Neural progenitor cell (in vitro differentiated cells): ENCODE measurements around the gene MORN1. TPM values are rescaled to one million over a fixed set of nuclear protein-coding genes. Genes with fewer than 3 reads are reported as not detected.

Experiments
- DNase-seq: peaks from one replicate; pipeline ENCODE4 v3.0.0-alpha.2; 2016; ENCODE audit warnings: low spot score
- H2AFZ ChIP-seq: fragments of 200-600 bp; sonication (generic); replicated peaks from 2 replicates; pipeline ENCODE4 v1.6.1; 2016; ENCODE audit warnings: antibody characterized with exemption
- H3F3A ChIP-seq: fragments of 200-600 bp; sonication (generic); 2 replicates; pipeline ENCODE4 v1.6.1; 2016; ENCODE audit warnings: antibody characterized with exemption, low read depth
- H3K27ac ChIP-seq: fragments of 200-600 bp; sonication (generic); 2 replicates; pipeline ENCODE4 v1.5.1; 2016; ENCODE audit warnings: mild to moderate bottlenecking
- H3K27me3 ChIP-seq: fragments of 200-600 bp; sonication (generic); 2 replicates; pipeline ENCODE4 v1.6.1; 2016; ENCODE audit warnings: mild to moderate bottlenecking, moderate library complexity
- H3K36me3 ChIP-seq: fragments of 200-600 bp; sonication (generic); 2 replicates; pipeline ENCODE4 v1.5.1; 2016
- H3K4me1 ChIP-seq: fragments of 200-600 bp; sonication (generic); 2 replicates; pipeline ENCODE4 v1.6.1; 2016; ENCODE audit warnings: mixed run types
- H3K4me2 ChIP-seq: fragments of 200-600 bp; sonication (generic); 2 replicates; pipeline ENCODE4 v1.6.1; 2016
- H3K4me3 ChIP-seq: fragments of 200-600 bp; sonication (generic); 2 replicates; pipeline ENCODE4 v1.5.1; 2016
- H3K79me2 ChIP-seq: fragments of 200-600 bp; sonication (generic); 2 replicates; pipeline ENCODE4 v1.6.1; 2016; ENCODE audit warnings: low read depth
- H3K9ac ChIP-seq: fragments of 200-600 bp; sonication (generic); 2 replicates; pipeline ENCODE4 v1.6.1; 2016
- H3K9me3 ChIP-seq: fragments of 200-600 bp; sonication (generic); 2 replicates; pipeline ENCODE4 v1.5.1; 2016; ENCODE audit warnings: low read depth
- H4K20me1 ChIP-seq: fragments of 200-600 bp; sonication (generic); 2 replicates; pipeline ENCODE4 v1.6.1; 2016; ENCODE audit warnings: low read depth
- H3K27ac Mint-ChIP-seq: 3 replicates; pipeline ENCODE4 v1.8.0; 2021; ENCODE audit warnings: mixed read lengths
- H3K27me3 Mint-ChIP-seq: 2 replicates; pipeline ENCODE4 v1.8.0; 2022; ENCODE audit warnings: low read depth, mild to moderate bottlenecking, inconsistent platforms, moderate library complexity, mixed read lengths; ENCODE audit not compliant: insufficient read depth
- H3K36me3 Mint-ChIP-seq: 3 replicates; pipeline ENCODE4 v1.8.0; 2021; ENCODE audit warnings: mixed read lengths
- H3K4me1 Mint-ChIP-seq: 3 replicates; pipeline ENCODE4 v1.8.0; 2021; ENCODE audit warnings: mixed read lengths
- H3K4me3 Mint-ChIP-seq: 3 replicates; pipeline ENCODE4 v1.8.0; 2021; ENCODE audit warnings: mild to moderate bottlenecking, moderate library complexity, mixed read lengths
- H3K9me3 Mint-ChIP-seq: 3 replicates; pipeline ENCODE4 v1.8.0; 2020; ENCODE audit warnings: mixed read lengths
- EZH2 ChIP-seq: fragments of 200-600 bp; sonication (generic); IDR thresholded peaks from 2 replicates; pipeline ENCODE4 v1.6.1; 2017; ENCODE audit warnings: antibody characterized with exemption, mild to moderate bottlenecking, moderate library complexity
- EZH2phosphoT487 ChIP-seq: fragments of 200-600 bp; sonication (generic); IDR thresholded peaks from 2 replicates; pipeline ENCODE4 v1.6.1; 2017; ENCODE audit warnings: antibody characterized with exemption
- total RNA-seq: library from RNA; depleted of rRNA; stranded (reverse); fragments of >200 nt; gene quantifications from 2 replicates; pipeline ENCODE4 v1.2.3, GENCODE V29; 2015; ENCODE audit warnings: low replicate concordance
- TF ChIP-seq, protein P1 (sequence below): fragments of 200-600 bp; sonication (generic); IDR thresholded peaks from 2 replicates; pipeline ENCODE4 v1.5.1; 2017; ENCODE audit warnings: antibody characterized with exemption, mild to moderate bottlenecking

Gene MORN1
- total RNA-seq, 1 donor from 2014 or later = 7.0 TPM

GRCh38 chr1:2354511-2355372 lies 36.6 kb downstream of the MORN1 start:
- DNase-seq = no peak
- no peaks in the 10 kb centered on the region for H4K20me1 ChIP-seq
- H3K36me3 Mint-ChIP-seq = no peaks in the 10 kb centered on the region
- no peak overlapping the region for H2AFZ ChIP-seq
- no peaks in the 10 kb centered on the region for H3K79me2 ChIP-seq
- peaks cover 20% of the 10 kb centered on the region for H3K4me1 Mint-ChIP-seq
- no peak overlapping the region for H3K4me2 ChIP-seq
- H3K9ac ChIP-seq = no peak overlapping the region
- H3K4me1 ChIP-seq = peaks cover 22% of the 10 kb centered on the region
- peaks cover 3% of the 10 kb centered on the region for H3F3A ChIP-seq
- H3K27me3 ChIP-seq = no peaks in the 10 kb centered on the region
- no peak overlapping the region for H3K4me3 Mint-ChIP-seq
- no peaks in the 10 kb centered on the region for H3K9me3 Mint-ChIP-seq
- H3K4me3 ChIP-seq = no peak overlapping the region
- no peaks in the 10 kb centered on the region for H3K36me3 ChIP-seq
- peaks cover 2% of the 10 kb centered on the region for H3K27me3 Mint-ChIP-seq
- no peak overlapping the region for H3K27ac Mint-ChIP-seq
- TF ChIP-seq EZH2 (no peak), EZH2phosphoT487 (no peak)
- TF ChIP-seq, protein P1, sequence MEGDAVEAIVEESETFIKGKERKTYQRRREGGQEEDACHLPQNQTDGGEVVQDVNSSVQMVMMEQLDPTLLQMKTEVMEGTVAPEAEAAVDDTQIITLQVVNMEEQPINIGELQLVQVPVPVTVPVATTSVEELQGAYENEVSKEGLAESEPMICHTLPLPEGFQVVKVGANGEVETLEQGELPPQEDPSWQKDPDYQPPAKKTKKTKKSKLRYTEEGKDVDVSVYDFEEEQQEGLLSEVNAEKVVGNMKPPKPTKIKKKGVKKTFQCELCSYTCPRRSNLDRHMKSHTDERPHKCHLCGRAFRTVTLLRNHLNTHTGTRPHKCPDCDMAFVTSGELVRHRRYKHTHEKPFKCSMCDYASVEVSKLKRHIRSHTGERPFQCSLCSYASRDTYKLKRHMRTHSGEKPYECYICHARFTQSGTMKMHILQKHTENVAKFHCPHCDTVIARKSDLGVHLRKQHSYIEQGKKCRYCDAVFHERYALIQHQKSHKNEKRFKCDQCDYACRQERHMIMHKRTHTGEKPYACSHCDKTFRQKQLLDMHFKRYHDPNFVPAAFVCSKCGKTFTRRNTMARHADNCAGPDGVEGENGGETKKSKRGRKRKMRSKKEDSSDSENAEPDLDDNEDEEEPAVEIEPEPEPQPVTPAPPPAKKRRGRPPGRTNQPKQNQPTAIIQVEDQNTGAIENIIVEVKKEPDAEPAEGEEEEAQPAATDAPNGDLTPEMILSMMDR = no peak
- H3K27ac ChIP-seq = no peak overlapping the region
- H3K9me3 ChIP-seq = no peaks in the 10 kb centered on the region

DNA sequence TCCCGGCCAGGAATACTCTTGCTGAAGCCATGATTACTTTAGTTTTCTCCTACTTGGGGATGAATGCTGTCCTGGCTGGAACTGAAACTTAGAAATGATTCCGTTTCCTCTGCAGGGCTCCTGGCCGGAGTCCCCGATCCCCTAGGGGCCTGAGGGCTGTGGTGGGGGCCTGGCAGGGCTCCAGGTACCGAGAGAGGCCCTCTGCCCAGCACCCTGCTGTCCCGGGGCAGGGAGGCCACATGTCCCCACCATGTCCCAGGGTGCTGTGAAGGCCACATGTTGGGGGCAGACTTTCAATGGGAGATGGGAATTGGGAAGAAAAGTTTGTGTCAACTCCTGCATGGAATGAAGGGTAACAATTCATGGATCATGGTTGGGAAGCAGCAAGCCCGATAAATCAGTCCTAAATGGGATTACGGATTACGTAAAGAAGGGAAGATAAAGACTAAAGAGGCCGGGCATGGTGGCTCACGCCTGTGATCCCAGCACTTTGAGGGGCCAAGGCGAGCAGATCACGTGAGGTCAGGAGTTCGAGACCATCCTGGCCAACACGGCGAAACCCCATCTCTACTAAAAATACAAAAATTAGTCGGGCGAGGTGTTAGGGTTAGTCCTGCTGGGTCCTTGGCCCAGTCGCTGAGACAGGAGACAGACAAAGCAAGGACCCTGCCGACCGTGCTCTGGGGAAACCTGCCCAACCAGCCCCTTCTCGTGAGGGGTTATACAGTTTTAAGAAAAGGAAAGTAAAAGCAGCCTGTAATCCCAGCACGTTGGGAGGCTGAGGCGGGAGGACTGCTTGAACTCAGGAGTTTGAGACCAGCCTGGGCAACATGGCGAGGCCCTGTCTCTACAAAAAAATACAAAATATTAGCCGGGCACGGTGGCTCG lies 37.6 kb downstream of the MORN1 start:
- Histone ChIP-seq H3K36me3 (no peaks in the 10 kb centered on the region), H3F3A (peaks cover 13% of the 10 kb centered on the region), H3K9ac (no peak overlapping the region), H3K9me3 (no peaks in the 10 kb centered on the region), H3K4me3 (no peak overlapping the region), H3K27me3 (no peaks in the 10 kb centered on the region), H3K4me1 (peaks cover 31% of the 10 kb centered on the region), H2AFZ (no peak overlapping the region), H3K79me2 (no peaks in the 10 kb centered on the region), H3K4me2 (no peak overlapping the region), H4K20me1 (no peaks in the 10 kb centered on the region), H3K27ac (peak overlapping the region; percentile 67)
- H3K9me3 Mint-ChIP-seq = no peaks in the 10 kb centered on the region
- peak overlapping the region; percentile 46 for H3K27ac Mint-ChIP-seq
- no peaks in the 10 kb centered on the region for H3K36me3 Mint-ChIP-seq
- peaks cover 2% of the 10 kb centered on the region for H3K27me3 Mint-ChIP-seq
- no peak overlapping the region for H3K4me3 Mint-ChIP-seq
- no peak for TF ChIP-seq EZH2phosphoT487
- TF ChIP-seq, protein P1 = no peak
- no peak for DNase-seq
- H3K4me1 Mint-ChIP-seq = peaks cover 30% of the 10 kb centered on the region

- Mint-ChIP-seq H3K9me3 (no peaks in the 10 kb centered on the region), H3K36me3 (no peaks in the 10 kb centered on the region), H3K4me3 (no peak overlapping the region), H3K27me3 (peaks cover 4% of the 10 kb centered on the region), H3K4me1 (peaks cover 36% of the 10 kb centered on the region), H3K27ac (peak overlapping the region; percentile 57)
- Histone ChIP-seq H3K27ac (peak overlapping the region; percentile 67), H4K20me1 (no peaks in the 10 kb centered on the region), H3K27me3 (no peaks in the 10 kb centered on the region), H3K4me1 (peaks cover 36% of the 10 kb centered on the region), H3K9ac (no peak overlapping the region), H3F3A (peaks cover 14% of the 10 kb centered on the region), H3K4me3 (no peak overlapping the region), H2AFZ (no peak overlapping the region), H3K4me2 (no peak overlapping the region), H3K36me3 (no peaks in the 10 kb centered on the region), H3K79me2 (no peaks in the 10 kb centered on the region), H3K9me3 (no peaks in the 10 kb centered on the region)
- no peak for DNase-seq
- TF ChIP-seq, protein P1 = no peak
- no peak for TF ChIP-seq EZH2phosphoT487
- no peak for TF ChIP-seq EZH2
Measured at GRCh38 chr1:2352897-2353550, 38.3 kb downstream of the MORN1 start.
